SJCRH30 (cell line): ENCODE measurements around the gene LRWD1. TPM values are rescaled to one million over a fixed set of nuclear protein-coding genes. Genes with fewer than 3 reads are reported as not detected.

Experiments used
- DNase-seq, 2 experiments: peaks; one replicate each; pipeline ENCODE4 v3.0.0-alpha.2; 2015 to 2020
- H3K27ac ChIP-seq: fragments of 250-450 bp; sonication (Bioruptor Pico); 2 replicates; pipeline ENCODE4 v1.5.1; 2020; ENCODE audit warnings: mild to moderate bottlenecking, moderate library complexity
- H3K27me3 ChIP-seq: fragments of 250-450 bp; sonication (Bioruptor Pico); 2 replicates; pipeline ENCODE4 v1.5.1; 2020; ENCODE audit warnings: mild to moderate bottlenecking, moderate library complexity
- H3K36me3 ChIP-seq: fragments of 250-450 bp; sonication (Bioruptor Pico); 2 replicates; pipeline ENCODE4 v1.5.1; 2020; ENCODE audit warnings: mild to moderate bottlenecking, moderate library complexity
- H3K4me1 ChIP-seq: fragments of 250-450 bp; sonication (Bioruptor Pico); 2 replicates; pipeline ENCODE4 v1.5.1; 2020; ENCODE audit warnings: mild to moderate bottlenecking, moderate library complexity
- H3K4me3 ChIP-seq: fragments of 250-450 bp; sonication (Bioruptor Pico); 2 replicates; pipeline ENCODE4 v1.5.1; 2020; ENCODE audit warnings: mild to moderate bottlenecking, moderate library complexity
- H3K9me3 ChIP-seq: fragments of 250-450 bp; sonication (Bioruptor Pico); replicated peaks from 2 replicates; pipeline ENCODE4 v1.5.1; 2020; ENCODE audit warnings: mild to moderate bottlenecking, moderate library complexity
- total RNA-seq: library from RNA; depleted of rRNA; stranded (reverse); fragments of >200 nt; shearing (Covaris generic); gene quantifications from 2 replicates; pipeline ENCODE4 v1.2.3, GENCODE V29; 2014; rRNA removed

The LRWD1 gene
- 26.1 and 27.8 TPM in 2 replicates for total RNA-seq

DNA sequence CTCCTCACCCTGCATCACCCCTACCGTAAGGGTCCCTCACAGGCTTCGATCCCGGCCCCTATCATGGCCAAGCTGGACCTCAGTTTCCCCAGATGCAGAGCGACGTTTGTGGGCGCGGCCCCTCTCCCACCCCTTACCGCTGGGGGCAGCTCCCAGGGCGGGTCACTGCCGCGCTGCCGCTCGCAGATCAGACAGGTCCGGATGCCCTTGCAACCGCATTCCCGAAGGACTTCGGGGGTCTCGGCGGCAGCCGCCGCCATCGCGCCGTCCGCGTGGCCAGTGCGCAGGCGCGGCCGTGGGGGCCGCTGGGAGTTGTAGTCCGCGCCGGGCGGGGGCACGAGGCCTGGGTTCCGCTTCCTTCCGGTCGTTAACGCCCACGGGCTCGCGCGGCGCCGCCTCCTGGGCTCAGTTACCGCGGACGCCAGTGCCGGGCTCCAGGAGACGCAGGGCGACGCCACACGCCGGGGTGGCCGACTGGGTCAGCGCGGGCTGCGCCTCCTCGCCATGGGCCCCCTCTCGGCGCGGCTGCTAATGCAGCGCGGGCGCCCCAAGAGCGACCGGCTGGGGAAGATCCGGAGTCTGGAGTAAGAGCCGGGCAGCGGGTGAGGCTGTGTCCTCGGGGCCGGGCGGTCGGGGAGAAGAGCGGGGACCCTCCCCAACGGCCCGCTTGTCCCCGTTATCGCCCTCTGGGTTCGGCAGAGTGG lies at the start of gene LRWD1, which contains the start of gene ALKBH4:
Gene LRWD1 (plus strand): TSS at position 408 of the 704 bp plus-strand sequence. CDS start 97 bp downstream, at position 505.
Gene ALKBH4 (minus strand): TSS at position 287 of the 704 bp plus-strand sequence. CDS start 27 bp downstream, at position 260.
- Histone ChIP-seq H3K4me3 (peak within 1 kb of the TSS; percentile 93), H3K36me3 (no peaks in the 10 kb centered on the region), H3K27ac (peak within 1 kb of the TSS; percentile 46), H3K4me1 (peaks cover 3% of the 10 kb centered on the region; the same call in 1 of the 2 replicates), H3K27me3 (no peaks in the 10 kb centered on the region), H3K9me3 (no peaks in the 10 kb centered on the region)
- DNase-seq = peak; percentile 96

- H3K9me3 ChIP-seq = no peaks in the 10 kb centered on the region
- DNase-seq = no peak
- H3K36me3 ChIP-seq = peaks cover 52% of the 10 kb centered on the region
- no peak overlapping the region for H3K27ac ChIP-seq
- no peak overlapping the region for H3K4me3 ChIP-seq
- H3K4me1 ChIP-seq = no peaks in the 10 kb centered on the region
- no peaks in the 10 kb centered on the region for H3K27me3 ChIP-seq
These were observed 49.0 kb upstream of the LRWD1 start for GRCh38 chr7:102415685-102416225.

- no peak for DNase-seq
- Histone ChIP-seq H3K9me3 (no peaks in the 10 kb centered on the region), H3K27ac (no peak overlapping the region), H3K36me3 (peaks cover 55% of the 10 kb centered on the region), H3K4me1 (no peaks in the 10 kb centered on the region), H3K27me3 (no peaks in the 10 kb centered on the region), H3K4me3 (no peak overlapping the region)
These were observed 48.4 kb upstream of the LRWD1 start for GRCh38 chr7:102416406-102416805.

- no peak for DNase-seq
- Histone ChIP-seq H3K27me3 (no peaks in the 10 kb centered on the region), H3K9me3 (no peaks in the 10 kb centered on the region), H3K4me1 (no peaks in the 10 kb centered on the region), H3K4me3 (no peak overlapping the region), H3K36me3 (peaks cover 58% of the 10 kb centered on the region), H3K27ac (no peak overlapping the region)
These were observed 47.7 kb upstream of the LRWD1 start for GRCh38 chr7:102417105-102417504.

DNA sequence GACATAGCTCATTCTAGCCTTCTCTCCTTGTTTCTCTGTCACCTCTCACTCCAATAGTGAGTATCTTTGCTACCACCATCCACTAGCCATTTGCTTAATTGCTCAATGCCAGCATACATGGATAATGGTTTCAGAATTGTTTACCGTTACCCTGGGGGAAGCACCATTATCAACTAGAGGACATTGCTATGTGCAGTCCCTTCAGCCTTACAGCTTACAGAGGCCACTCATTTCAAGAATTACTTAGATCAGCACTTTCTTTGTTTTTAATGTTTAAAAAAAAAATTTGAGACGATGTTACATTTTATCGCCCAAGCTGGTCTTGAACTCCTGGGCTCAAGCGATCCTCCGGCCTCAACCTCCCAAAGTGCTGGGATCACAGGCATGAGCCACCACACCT lies 46.2 kb upstream of the LRWD1 start:
- H3K36me3 ChIP-seq = peaks cover 52% of the 10 kb centered on the region
- H3K27ac ChIP-seq = no peak overlapping the region
- H3K4me1 ChIP-seq = no peaks in the 10 kb centered on the region
- no peak overlapping the region for H3K4me3 ChIP-seq
- no peaks in the 10 kb centered on the region for H3K9me3 ChIP-seq
- H3K27me3 ChIP-seq = no peaks in the 10 kb centered on the region
- no peak for DNase-seq

- Histone ChIP-seq H3K27me3 (no peaks in the 10 kb centered on the region), H3K4me1 (no peaks in the 10 kb centered on the region), H3K4me3 (no peak overlapping the region), H3K36me3 (peaks cover 56% of the 10 kb centered on the region), H3K9me3 (no peaks in the 10 kb centered on the region), H3K27ac (no peak overlapping the region)
- no peak for DNase-seq
These were observed 43.0 kb upstream of the LRWD1 start for GRCh38 chr7:102421706-102422240.

DNA sequence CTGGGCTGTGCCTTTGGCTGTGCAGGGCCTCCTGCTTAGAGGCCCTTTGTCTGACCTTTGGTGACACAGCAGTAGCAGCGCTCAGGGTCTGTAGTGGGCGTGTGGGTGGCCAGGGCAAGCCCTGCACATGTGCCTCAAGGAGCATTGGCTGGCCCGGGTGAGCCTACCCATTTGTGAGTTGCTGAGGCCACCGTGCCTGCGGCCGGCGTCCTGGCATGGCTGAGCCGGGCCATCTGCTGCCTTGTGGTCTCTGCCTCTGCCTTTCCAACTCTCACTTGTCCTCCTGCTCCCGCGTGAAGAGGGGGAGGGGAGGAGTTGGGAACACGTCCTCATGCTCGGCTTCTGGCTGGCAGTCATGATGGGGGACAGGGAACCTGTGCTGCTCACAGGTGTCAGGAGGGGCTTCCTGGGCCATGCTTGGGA lies 40.6 kb upstream of the LRWD1 start:
- Histone ChIP-seq H3K36me3 (peaks cover 49% of the 10 kb centered on the region), H3K27ac (no peak overlapping the region)
- DNase-seq = no peak

GRCh38 chr7:102424787-102425218 lies 40.0 kb upstream of the LRWD1 start:
- H3K36me3 ChIP-seq = peaks cover 49% of the 10 kb centered on the region
- H3K9me3 ChIP-seq = no peaks in the 10 kb centered on the region
- H3K4me3 ChIP-seq = no peak overlapping the region
- no peak for DNase-seq
- no peaks in the 10 kb centered on the region for H3K27me3 ChIP-seq
- H3K4me1 ChIP-seq = no peaks in the 10 kb centered on the region
- no peak overlapping the region for H3K27ac ChIP-seq

More for the DNA sequence above, 40.6 kb upstream of the LRWD1 start:
- no peaks in the 10 kb centered on the region for H3K9me3 ChIP-seq
- H3K4me1 ChIP-seq = no peaks in the 10 kb centered on the region
- no peak overlapping the region for H3K4me3 ChIP-seq
- H3K27me3 ChIP-seq = no peaks in the 10 kb centered on the region

- Histone ChIP-seq H3K27me3 (no peaks in the 10 kb centered on the region), H3K36me3 (peaks cover 39% of the 10 kb centered on the region), H3K9me3 (no peaks in the 10 kb centered on the region), H3K4me3 (no peak overlapping the region), H3K4me1 (no peaks in the 10 kb centered on the region), H3K27ac (no peak overlapping the region)
- DNase-seq = no peak
These were observed 39.0 kb upstream of the LRWD1 start for GRCh38 chr7:102425639-102426267.

- Histone ChIP-seq H3K9me3 (no peaks in the 10 kb centered on the region), H3K4me3 (no peak overlapping the region), H3K27me3 (no peaks in the 10 kb centered on the region), H3K4me1 (peaks cover 3% of the 10 kb centered on the region; the same call in 1 of the 2 replicates), H3K36me3 (peaks cover 33% of the 10 kb centered on the region), H3K27ac (no peak overlapping the region)
- no peak for DNase-seq
These were observed 38.3 kb upstream of the LRWD1 start for GRCh38 chr7:102426268-102427018.

GRCh38 chr7:102427019-102427405 lies 37.8 kb upstream of the LRWD1 start:
- peaks cover 5% of the 10 kb centered on the region; the same call in 1 of the 2 replicates for H3K4me1 ChIP-seq
- no peak overlapping the region for H3K27ac ChIP-seq
- peaks cover 28% of the 10 kb centered on the region for H3K36me3 ChIP-seq
- H3K9me3 ChIP-seq = no peaks in the 10 kb centered on the region
- no peak for DNase-seq
- H3K4me3 ChIP-seq = no peak overlapping the region
- no peaks in the 10 kb centered on the region for H3K27me3 ChIP-seq

DNA sequence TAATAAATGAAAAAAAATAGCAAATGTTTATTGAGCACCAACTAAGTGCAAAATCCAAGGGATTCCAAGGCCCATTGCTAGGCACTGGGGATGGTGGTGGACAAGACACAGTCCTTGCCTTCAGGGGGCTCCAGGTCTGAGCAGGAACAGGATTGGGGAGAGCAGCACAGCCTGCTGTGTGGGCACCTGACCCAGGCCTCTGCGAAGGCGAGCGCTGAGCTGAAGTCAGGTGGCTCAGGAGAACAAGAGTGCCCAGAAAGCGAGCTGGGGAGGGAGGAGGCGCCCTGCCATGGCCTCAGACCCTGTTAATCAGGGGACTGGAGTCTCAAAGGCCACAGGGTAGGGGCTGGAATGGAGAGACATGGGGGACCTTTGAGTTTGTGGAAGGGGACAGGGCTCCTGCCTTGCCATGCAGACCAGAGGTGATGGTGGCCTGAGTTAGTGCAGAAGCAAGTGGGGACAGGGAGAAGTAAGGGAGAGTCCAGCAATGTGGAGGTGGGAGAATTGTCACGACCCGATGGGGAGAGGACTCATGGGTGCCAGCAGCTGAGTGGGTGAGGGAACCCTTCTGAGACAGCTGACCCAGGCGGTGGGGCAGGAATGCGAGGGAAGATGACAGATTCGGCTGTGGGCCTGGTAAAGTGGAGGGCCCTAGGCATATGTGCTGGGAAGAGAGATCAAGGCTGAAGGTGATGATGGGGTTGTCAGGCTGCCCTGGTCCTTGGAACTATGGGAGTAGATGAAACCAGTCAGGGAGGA lies 35.5 kb upstream of the LRWD1 start:
- no peak overlapping the region for H3K27ac ChIP-seq
- H3K27me3 ChIP-seq = no peaks in the 10 kb centered on the region
- no peak overlapping the region for H3K4me3 ChIP-seq
- H3K4me1 ChIP-seq = peaks cover 5% of the 10 kb centered on the region; the same call in 1 of the 2 replicates
- H3K9me3 ChIP-seq = no peaks in the 10 kb centered on the region
- H3K36me3 ChIP-seq = peaks cover 20% of the 10 kb centered on the region
- no peak for DNase-seq

DNA sequence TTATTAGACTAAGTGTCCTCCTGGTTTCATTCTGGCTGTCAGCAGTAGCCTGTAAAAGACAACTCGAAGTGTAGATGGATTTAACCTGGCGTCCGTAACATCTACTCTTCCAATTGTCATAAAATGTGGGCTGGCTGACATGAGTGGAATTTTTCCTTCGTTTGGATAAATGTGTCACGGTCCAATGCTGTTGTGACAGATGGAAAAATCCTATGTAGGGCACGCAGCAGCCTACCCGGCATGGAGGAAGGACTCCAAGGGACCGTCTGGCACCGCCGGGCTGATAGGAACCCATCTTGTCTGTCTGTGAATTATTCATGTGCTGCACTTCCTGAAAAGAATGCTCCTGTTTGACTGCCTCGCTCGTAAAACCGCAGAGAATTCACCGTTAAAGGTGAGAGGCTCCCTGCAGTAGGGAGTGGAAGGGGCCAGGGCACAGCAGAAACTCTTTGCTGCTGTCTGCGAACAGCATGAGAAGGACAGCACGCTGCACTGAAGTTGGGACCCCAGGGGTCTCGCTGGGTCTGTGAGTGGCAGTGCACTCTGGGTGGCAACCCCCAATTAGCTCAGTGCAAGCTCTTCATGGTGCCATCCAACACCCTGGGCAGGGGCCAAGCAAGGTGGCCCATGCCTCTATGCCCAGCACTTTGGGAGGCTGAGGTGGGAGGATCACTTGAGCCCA lies 33.0 kb upstream of the LRWD1 start:
- H3K4me1 ChIP-seq = peaks cover 5% of the 10 kb centered on the region; the same call in 1 of the 2 replicates
- no peak overlapping the region for H3K4me3 ChIP-seq
- peak in 1 of 2 experiments; percentile 34 for DNase-seq
- H3K27me3 ChIP-seq = no peaks in the 10 kb centered on the region
- H3K36me3 ChIP-seq = 0 out of 2 replicates have a peak, but pooled peaks cover 4% of the 10 kb centered on the region
- H3K27ac ChIP-seq = no peak overlapping the region
- H3K9me3 ChIP-seq = no peaks in the 10 kb centered on the region
